ENCODE results near the gene MEGF6.

MEGF6 gene

DNA sequence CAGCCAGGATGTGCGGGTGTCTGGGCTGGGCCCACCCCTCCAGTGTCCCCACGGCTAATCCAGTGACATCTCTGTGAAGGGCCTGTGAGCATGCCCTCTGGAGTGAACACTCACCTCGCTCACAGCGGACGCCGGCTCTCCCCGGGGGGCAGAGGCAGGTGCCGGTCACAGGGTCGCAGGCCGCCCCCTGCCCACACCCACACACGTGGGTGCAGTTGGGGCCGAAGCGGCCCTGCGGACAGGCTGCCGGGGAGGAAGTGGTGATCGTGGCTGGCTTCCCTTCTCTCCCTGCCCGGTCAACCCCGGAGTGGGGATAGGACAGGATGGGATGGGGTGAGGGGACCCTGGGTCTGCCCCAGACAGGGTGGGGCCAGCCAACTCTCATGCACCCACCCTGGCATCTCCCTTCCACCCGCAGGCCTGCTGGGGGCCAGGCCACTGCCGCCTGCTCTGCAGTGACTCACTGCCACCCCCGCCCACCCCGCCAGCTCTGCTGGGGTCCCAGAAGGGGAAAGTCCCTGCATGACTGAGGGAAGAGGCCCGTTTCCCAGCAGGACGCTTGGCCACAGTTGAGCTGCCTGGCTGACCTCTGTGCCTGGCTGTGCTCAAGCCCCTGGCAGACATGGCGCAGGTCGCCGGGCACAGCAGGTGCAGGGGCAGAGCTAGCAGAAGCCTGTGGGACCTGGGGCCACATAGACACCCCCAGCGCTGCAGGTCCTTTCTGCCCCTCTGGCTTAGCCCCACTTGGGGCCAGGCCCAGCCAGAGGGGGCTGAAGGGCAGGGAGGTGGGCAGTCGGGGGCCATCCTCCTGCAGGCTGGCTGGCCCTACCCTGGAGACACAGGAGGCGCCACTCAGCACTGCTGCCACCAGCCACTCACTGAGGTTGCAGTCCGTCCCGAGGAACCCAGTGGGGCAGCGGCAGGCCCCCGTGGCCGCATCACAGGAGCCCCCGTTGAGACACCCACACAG is 115.2 kb downstream of the MEGF6 start:
- TF ChIP-seq, protein P1, sequence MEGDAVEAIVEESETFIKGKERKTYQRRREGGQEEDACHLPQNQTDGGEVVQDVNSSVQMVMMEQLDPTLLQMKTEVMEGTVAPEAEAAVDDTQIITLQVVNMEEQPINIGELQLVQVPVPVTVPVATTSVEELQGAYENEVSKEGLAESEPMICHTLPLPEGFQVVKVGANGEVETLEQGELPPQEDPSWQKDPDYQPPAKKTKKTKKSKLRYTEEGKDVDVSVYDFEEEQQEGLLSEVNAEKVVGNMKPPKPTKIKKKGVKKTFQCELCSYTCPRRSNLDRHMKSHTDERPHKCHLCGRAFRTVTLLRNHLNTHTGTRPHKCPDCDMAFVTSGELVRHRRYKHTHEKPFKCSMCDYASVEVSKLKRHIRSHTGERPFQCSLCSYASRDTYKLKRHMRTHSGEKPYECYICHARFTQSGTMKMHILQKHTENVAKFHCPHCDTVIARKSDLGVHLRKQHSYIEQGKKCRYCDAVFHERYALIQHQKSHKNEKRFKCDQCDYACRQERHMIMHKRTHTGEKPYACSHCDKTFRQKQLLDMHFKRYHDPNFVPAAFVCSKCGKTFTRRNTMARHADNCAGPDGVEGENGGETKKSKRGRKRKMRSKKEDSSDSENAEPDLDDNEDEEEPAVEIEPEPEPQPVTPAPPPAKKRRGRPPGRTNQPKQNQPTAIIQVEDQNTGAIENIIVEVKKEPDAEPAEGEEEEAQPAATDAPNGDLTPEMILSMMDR (IDR thresholded peaks at IDR 0.05; ENCODE audit: borderline replicate concordance, control extremely low read depth, extremely low read depth, insufficient read depth, missing control alignments): no peak
- in situ Hi-C loops (cut with MboI; ENCODE audit: low sequenced_read_pairs, unreplicated experiment): no loop called here
- no peak for DNase-seq (ENCODE audit: low spot score)

DNA sequence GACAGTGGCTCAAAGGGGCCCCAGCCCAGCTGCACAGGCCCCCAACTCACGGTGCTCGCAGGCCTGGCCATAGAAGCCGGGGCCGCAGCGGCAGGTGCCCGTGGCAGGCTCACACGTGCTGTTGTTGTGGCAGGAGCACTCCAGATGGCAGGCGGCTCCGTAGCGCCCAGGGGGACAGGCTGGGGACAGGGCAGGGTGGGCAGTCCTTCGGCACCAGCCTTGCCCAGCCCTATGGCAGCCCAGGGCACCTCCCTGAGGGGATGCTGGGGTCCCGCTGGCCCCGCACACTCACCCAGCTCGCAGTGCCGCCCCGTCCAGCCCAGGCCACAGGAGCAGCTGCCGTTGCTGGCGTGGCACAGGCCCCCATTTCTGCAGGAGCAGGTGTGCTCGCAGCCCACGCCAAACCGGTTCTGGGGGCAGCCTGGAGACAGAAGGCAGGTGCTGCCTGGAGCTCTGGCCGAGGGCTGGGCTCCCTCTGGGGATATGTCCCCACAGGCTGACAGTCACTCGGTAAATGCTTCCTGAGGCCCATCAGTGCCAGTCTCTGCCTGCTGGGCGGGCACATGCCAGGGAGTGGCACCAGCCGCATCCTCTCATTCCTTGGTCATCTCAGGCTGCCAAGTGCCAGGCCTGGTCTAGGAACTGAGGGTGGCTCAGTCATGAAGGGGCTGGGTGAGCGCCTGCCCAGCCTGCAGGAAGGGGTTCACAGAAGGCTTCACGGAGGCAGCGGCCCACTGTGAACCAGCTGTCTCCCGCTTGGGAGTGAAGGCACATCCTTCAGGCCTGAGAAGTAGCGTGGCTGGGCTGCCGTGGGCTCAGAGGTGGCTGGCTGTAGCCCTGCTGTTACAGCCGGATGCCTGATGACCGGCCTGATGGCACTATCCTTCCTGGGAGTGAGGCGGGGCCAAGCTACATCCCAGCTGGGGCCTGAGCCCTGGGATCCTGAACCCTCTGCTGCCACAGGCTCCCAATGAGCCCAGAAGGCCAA is 116.7 kb downstream of the MEGF6 start:
- DNase-seq (ENCODE audit: low spot score): no peak
- in situ Hi-C loops (cut with MboI; ENCODE audit: low sequenced_read_pairs, unreplicated experiment): no loop called here
- TF ChIP-seq, protein P1 (IDR thresholded peaks at IDR 0.05; ENCODE audit: borderline replicate concordance, control extremely low read depth, extremely low read depth, insufficient read depth, missing control alignments): no peak

DNA sequence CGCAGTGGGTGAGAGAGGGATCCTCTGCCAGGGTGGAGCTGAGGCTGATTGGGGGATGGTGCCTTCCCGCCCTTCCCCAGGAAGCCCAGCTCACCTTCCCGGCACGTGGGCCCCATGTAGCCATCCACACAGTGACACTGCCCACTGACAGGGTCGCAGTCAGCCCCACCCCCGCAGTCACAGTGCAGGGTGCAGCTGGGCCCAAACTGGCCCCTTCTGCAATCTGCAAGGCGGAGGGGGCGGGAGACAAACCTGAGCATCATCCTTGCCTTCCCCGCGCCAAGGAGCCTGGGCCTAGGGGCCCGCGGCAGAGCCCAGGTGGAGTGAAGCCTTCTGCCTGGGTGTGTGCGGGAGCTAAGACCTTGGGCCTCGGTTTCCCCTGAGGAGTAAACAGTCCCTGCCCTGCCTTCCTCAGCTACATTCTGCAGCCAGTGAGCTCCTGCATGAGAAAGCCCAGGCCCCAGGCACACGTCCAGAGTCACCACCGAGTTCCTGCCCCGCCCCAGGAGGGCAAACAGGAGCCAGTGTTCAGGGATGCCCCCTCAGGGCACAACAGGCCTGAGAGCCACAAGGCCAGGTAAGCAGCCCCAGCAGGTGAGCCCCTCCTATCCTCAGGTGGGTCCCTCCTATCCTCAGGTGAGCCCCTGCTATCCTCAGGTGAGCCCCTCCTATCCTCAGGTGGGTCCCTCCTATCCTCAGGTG is 118.6 kb downstream of the MEGF6 start:
- TF ChIP-seq, protein P1 (IDR thresholded peaks at IDR 0.05; ENCODE audit: borderline replicate concordance, control extremely low read depth, extremely low read depth, insufficient read depth, missing control alignments): no peak
- in situ Hi-C loops (cut with MboI; ENCODE audit: low sequenced_read_pairs, unreplicated experiment): no loop called here
- DNase-seq (ENCODE audit: low spot score): no peak

DNA sequence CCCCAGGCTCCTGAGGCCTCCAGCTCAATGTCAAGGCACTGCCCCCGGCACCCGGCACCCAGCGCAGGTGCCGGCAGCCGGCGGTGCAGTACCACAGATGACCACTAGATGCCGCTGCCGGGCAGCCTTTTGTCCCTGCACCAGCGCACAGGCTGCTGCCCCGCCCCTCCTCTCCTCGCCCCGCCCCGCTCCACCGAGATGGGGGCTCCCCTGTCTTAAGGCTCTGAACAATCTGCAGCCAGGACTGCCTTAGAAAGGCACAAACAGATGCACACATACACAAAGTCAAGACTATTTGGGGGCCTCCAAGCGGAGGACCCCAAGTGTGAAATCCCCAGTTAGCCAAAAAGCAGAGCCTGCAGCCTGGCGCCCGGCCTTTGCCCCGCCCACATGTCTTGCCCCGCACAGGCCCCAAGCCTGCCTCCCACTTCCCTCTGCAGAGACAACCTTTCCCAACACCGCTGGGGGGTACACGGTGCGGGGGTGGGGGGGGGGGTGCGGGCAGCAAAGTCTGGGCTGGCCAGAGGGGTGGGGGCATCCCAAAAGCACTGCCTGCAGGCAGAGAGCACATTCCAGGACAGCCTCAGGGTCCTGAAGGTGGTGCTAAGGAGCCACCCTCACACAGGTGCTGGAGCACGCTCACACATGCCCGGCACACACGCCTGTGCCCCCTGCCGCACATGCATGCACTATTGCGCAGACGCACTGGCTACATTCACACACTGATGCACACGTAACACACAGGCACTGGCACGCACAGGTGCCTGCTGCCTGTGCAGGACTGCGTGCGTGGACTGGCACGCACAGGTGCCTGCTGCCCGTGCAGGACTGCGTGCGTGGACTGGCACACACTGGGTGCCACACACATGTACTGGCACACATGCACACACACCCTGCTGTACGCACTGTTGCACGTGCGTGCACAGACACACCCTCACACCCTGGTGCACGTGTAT is 119.7 kb downstream of the MEGF6 start:
- in situ Hi-C loops (cut with MboI; ENCODE audit: low sequenced_read_pairs, unreplicated experiment): no loop called here
- TF ChIP-seq, protein P1 (IDR thresholded peaks at IDR 0.05; ENCODE audit: borderline replicate concordance, control extremely low read depth, extremely low read depth, insufficient read depth, missing control alignments): peak; percentile 98
- DNase-seq (ENCODE audit: low spot score): peak; percentile 95

DNA sequence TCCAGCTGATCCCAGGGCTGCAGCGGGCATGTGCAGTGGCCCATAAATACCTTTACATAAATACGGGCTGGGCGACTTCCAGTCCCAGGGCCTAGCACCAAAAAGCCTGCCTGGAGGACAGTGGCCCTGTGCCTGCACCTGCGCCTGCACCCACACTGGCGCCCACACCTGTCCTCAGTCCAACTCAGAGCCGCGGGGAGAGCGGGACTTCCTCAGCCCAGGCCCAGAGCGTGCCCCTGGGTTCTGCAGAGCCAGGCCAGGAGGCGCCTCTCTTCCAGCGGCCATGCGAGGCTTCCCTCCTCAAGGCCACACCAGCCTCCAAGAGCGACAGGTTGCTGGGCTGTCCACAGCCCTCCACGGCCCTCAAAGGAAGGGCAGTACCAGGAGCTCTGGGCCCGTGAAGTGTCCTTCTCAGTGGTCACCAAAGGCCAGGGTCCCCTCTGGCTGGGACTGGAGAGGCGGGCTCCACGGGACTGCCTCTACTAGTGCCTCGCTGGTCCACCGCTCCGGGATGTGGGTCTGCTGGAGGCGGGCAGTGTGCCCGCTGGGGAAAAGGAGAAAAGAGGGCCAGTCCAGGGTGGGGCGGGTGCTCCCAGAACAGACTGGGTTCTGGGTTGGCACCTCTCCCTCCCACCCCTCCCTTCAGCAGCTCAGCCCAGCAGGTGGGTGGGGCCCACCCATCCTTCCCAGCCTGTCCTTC is 121.1 kb downstream of the MEGF6 start:
- no peak for DNase-seq (ENCODE audit: low spot score)
- TF ChIP-seq, protein P1 (IDR thresholded peaks at IDR 0.05; ENCODE audit: borderline replicate concordance, control extremely low read depth, extremely low read depth, insufficient read depth, missing control alignments): no peak
- in situ Hi-C loops (cut with MboI; ENCODE audit: low sequenced_read_pairs, unreplicated experiment): no loop called here
